22Rv1 (cell line): Measurements from ENCODE around the gene NME7.

Experiments
- ZFX ChIP-seq: fragments of 450-650 bp; IDR thresholded peaks from 2 replicates; pipeline ENCODE4 v1.6.1; 2017; ENCODE audit warnings: antibody characterized with exemption, borderline replicate concordance
- TF ChIP-seq, protein P1 (sequence below): fragments of 450-650 bp; IDR thresholded peaks from 2 replicates; pipeline ENCODE4 v1.5.1; 2017; ENCODE audit warnings: mild to moderate bottlenecking

DNA sequence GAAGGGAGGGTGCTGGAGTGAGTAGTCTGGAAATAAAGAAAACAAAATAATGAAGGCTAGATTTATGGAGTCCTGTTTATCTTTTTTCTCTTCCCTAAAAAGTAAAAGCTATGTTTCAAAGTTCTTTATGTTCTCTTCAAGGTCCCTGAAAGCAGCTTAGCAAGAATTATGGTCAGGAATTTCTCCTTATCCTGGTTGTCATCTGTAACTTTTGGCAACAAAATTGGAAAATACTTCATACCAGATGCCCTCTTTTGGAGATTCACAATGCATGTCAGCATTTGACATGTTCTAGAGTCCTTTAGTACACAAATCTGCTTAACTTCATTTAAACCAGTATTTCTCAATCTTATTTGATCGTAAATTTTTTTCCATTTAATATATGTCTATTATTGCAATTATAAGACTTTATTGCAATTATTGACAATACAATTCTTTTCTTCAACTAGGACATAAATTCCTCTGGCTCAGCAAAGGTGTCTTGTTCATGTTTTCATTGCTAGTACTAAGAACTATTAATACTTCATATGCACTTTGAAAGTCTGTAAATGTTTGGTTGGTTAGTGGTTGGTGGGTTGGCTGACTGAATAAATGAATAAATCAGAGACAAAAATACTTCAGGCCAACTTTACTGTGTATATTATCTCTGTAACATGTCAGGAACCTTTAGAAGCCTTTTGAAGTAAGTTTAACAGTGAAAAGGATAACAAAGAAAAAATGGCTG is 159.6 kb downstream of the NME7 start:
- TF ChIP-seq, protein P1, sequence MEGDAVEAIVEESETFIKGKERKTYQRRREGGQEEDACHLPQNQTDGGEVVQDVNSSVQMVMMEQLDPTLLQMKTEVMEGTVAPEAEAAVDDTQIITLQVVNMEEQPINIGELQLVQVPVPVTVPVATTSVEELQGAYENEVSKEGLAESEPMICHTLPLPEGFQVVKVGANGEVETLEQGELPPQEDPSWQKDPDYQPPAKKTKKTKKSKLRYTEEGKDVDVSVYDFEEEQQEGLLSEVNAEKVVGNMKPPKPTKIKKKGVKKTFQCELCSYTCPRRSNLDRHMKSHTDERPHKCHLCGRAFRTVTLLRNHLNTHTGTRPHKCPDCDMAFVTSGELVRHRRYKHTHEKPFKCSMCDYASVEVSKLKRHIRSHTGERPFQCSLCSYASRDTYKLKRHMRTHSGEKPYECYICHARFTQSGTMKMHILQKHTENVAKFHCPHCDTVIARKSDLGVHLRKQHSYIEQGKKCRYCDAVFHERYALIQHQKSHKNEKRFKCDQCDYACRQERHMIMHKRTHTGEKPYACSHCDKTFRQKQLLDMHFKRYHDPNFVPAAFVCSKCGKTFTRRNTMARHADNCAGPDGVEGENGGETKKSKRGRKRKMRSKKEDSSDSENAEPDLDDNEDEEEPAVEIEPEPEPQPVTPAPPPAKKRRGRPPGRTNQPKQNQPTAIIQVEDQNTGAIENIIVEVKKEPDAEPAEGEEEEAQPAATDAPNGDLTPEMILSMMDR = no peak
- TF ChIP-seq ZFX = no peak
